ENCODE results near the gene SHOC2.

SHOC2 gene

GRCh38 chr10:110919349-110919931, at the start of gene SHOC2:
Gene SHOC2 (plus strand): TSS chr10:110919604. CDS start chr10:110964359, 44,755 bp downstream.
- H3K4me3 ChIP-seq (ENCODE audit: low read depth, low read length) = peak within 1 kb of the TSS; percentile 98

- no peak overlapping the region for H3K4me3 ChIP-seq (ENCODE audit: low read depth, low read length)
These were observed 48.5 kb upstream of the SHOC2 start for GRCh38 chr10:110870823-110871297.

- peak within 1 kb of the TSS; percentile 59 for H3K4me3 ChIP-seq (ENCODE audit: low read depth, low read length)
These were observed 47.9 kb upstream of the SHOC2 start, which contains the start of gene PDCD4 for GRCh38 chr10:110871298-110872084. Gene PDCD4 (plus strand): TSS chr10:110871928. CDS start chr10:110876028, 4,100 bp downstream.

GRCh38 chr10:110872145-110872983, 47.0 kb upstream of the SHOC2 start:
- H3K4me3 ChIP-seq (ENCODE audit: low read depth, low read length) = peak overlapping the region; percentile 59

- H3K4me3 ChIP-seq (ENCODE audit: low read depth, low read length) = peak overlapping the region; percentile 59
These were observed 46.1 kb upstream of the SHOC2 start for GRCh38 chr10:110872984-110873923.

- H3K4me3 ChIP-seq (ENCODE audit: low read depth, low read length) = no peak overlapping the region
These were observed 45.5 kb upstream of the SHOC2 start for GRCh38 chr10:110873951-110874350.

GRCh38 chr10:110876000-110876399, 43.4 kb upstream of the SHOC2 start:
- no peak overlapping the region for H3K4me3 ChIP-seq (ENCODE audit: low read depth, low read length)

GRCh38 chr10:110876788-110877187, 42.6 kb upstream of the SHOC2 start:
- H3K4me3 ChIP-seq (ENCODE audit: low read depth, low read length) = no peak overlapping the region

- no peak overlapping the region for H3K4me3 ChIP-seq (ENCODE audit: low read depth, low read length)
These were observed 39.4 kb upstream of the SHOC2 start for GRCh38 chr10:110880012-110880411.

GRCh38 chr10:110881247-110881646, 38.2 kb upstream of the SHOC2 start:
- H3K4me3 ChIP-seq (ENCODE audit: low read depth, low read length) = no peak overlapping the region

- H3K4me3 ChIP-seq (ENCODE audit: low read depth, low read length) = no peak overlapping the region
These were observed 37.5 kb upstream of the SHOC2 start for GRCh38 chr10:110881905-110882304.

- no peak overlapping the region for H3K4me3 ChIP-seq (ENCODE audit: low read depth, low read length)
These were observed 35.5 kb upstream of the SHOC2 start for GRCh38 chr10:110883924-110884323.

- H3K4me3 ChIP-seq (ENCODE audit: low read depth, low read length) = no peak overlapping the region
These were observed 33.3 kb upstream of the SHOC2 start for GRCh38 chr10:110885932-110886674.

- no peak overlapping the region for H3K4me3 ChIP-seq (ENCODE audit: low read depth, low read length)
These were observed 31.8 kb upstream of the SHOC2 start for GRCh38 chr10:110887560-110887959.

- H3K4me3 ChIP-seq (ENCODE audit: low read depth, low read length) = no peak overlapping the region
These were observed 26.7 kb upstream of the SHOC2 start for GRCh38 chr10:110892602-110893288.

- no peak overlapping the region for H3K4me3 ChIP-seq (ENCODE audit: low read depth, low read length)
These were observed 25.7 kb upstream of the SHOC2 start for GRCh38 chr10:110893559-110894179.

GRCh38 chr10:110897184-110897583, 22.2 kb upstream of the SHOC2 start:
- H3K4me3 ChIP-seq (ENCODE audit: low read depth, low read length) = no peak overlapping the region

GRCh38 chr10:110898391-110898790, 21.0 kb upstream of the SHOC2 start:
- H3K4me3 ChIP-seq (ENCODE audit: low read depth, low read length) = no peak overlapping the region
